ENCODE results near the gene TENT5C.

TENT5C gene

DNA sequence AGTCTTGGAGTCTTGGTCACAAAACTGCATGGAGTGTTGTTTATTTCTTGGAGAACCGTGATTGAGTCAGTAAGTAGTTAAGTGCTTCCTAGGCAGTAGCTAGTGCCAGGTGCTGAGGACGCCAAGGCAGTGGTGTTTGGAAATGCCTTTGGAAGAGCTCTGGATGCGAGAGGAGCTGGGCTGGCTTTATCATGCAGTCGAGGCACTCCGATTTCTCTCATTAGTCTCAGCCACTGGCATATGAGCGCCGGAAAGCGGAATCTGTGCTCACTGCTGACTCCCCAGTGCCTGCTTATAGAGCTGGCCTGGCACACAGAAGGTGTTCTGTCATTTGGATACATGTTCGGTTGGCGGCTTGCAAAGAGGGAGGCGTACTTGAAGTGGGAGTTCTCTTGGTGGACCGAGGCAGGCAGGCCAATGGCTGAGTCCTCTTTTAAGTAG, 3.6 kb downstream of the TENT5C start:
- no peaks in the 10 kb centered on the region for H3K9me3 ChIP-seq (ENCODE audit: control insufficient read depth, insufficient read depth, low read depth, low read length)
- ChIA-PET POLR2A (no interaction called here), CTCF (interaction anchor here (0.5 to 1.2 kb wide), 3 partner anchors 97 to 149 kb away, joined by 3 to 7 read pairs (median 4); no protein-coding TSS in a partner anchor)
- no peak overlapping the region for H3K4me3 ChIP-seq (ENCODE audit: low read depth, low read length)
- TF ChIP-seq ZNF302 (tag by site-specific recombination; IDR thresholded peaks at IDR 0.05; ENCODE audit: low read depth) (no peak), OSR2 (tag by site-specific recombination; IDR thresholded peaks at IDR 0.05) (peak; percentile 39; the same call in 1 of the 2 replicates)
- peaks cover 8% of the 10 kb centered on the region; the same call in 1 of the 2 replicates for H3K4me1 ChIP-seq (ENCODE audit: control insufficient read depth, insufficient read depth, low read length)
- H3K36me3 ChIP-seq (ENCODE audit: control insufficient read depth in 2 of 2, insufficient read depth in 1 of 2, low read length in 2 of 2): no peaks in the 10 kb centered on the region
- H3K27ac ChIP-seq (ENCODE audit: extremely low read depth, low read depth, low read length): no peak overlapping the region

DNA sequence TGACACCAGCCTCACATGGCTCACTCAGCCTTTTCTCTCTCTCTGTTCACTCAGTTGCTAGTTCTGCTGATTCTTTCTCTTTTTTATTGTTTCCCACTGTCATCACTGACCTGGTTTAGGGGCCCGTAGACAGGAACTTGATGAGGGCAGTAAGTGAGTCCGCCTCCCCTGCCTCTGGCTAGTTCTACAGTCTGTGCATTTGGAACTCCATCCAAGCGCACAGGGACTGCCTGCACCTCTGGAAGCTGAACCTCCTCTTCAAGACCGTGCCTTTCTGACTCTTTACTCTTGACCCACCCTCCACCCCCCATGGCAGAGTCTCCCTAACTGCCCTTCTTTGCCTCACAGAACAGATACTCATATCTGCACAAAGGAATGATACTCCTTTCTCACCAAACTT, 4.2 kb downstream of the TENT5C start:
- Histone ChIP-seq H3K36me3 (ENCODE audit: control insufficient read depth in 2 of 2, insufficient read depth in 1 of 2, low read length in 2 of 2) (no peaks in the 10 kb centered on the region), H3K4me1 (ENCODE audit: control insufficient read depth, insufficient read depth, low read length) (peaks cover 3% of the 10 kb centered on the region; the same call in 1 of the 2 replicates), H3K4me3 (ENCODE audit: low read depth, low read length) (no peak overlapping the region), H3K9me3 (ENCODE audit: control insufficient read depth, insufficient read depth, low read depth, low read length) (no peaks in the 10 kb centered on the region), H3K27ac (ENCODE audit: extremely low read depth, low read depth, low read length) (no peak overlapping the region)
- TF ChIP-seq, protein P1, sequence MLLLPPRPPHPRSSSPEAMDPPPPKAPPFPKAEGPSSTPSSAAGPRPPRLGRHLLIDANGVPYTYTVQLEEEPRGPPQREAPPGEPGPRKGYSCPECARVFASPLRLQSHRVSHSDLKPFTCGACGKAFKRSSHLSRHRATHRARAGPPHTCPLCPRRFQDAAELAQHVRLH (tag by site-specific recombination; IDR thresholded peaks at IDR 0.05): no peak
- TF ChIP-seq BCL6B (tag by site-specific recombination; IDR thresholded peaks at IDR 0.05): no peak
- TF ChIP-seq ZNF596 (tag by site-specific recombination; IDR thresholded peaks at IDR 0.05): no peak
- no peak for TF ChIP-seq ZBTB49 (tag by site-specific recombination; IDR thresholded peaks at IDR 0.05; ENCODE audit: low read depth)
- TF ChIP-seq KLF17 (tag by site-specific recombination; IDR thresholded peaks at IDR 0.05): no peak
- no peak for TF ChIP-seq ZNF792 (tag by site-specific recombination; IDR thresholded peaks at IDR 0.05)
- no peak for TF ChIP-seq MEIS1 (CRISPR knock-in tag; IDR thresholded peaks at IDR 0.05; ENCODE audit: borderline replicate concordance)
- no peak for TF ChIP-seq ZNF530 (tag by site-specific recombination; IDR thresholded peaks at IDR 0.05; ENCODE audit: low read depth)
- TF ChIP-seq ZNF184 (tag by site-specific recombination; IDR thresholded peaks at IDR 0.05): no peak
- TF ChIP-seq ZNF549 (tag by site-specific recombination; IDR thresholded peaks at IDR 0.05): no peak
- TF ChIP-seq ZNF785 (tag by site-specific recombination; IDR thresholded peaks at IDR 0.05): no peak
- no peak for TF ChIP-seq ZNF114 (tag by site-specific recombination; IDR thresholded peaks at IDR 0.05)
- ChIA-PET POLR2A (no interaction called here), CTCF (interaction anchor here (0.9 to 1.2 kb wide), 2 partner anchors 145 to 149 kb away, joined by 3 to 7 read pairs; no protein-coding TSS in a partner anchor)

DNA sequence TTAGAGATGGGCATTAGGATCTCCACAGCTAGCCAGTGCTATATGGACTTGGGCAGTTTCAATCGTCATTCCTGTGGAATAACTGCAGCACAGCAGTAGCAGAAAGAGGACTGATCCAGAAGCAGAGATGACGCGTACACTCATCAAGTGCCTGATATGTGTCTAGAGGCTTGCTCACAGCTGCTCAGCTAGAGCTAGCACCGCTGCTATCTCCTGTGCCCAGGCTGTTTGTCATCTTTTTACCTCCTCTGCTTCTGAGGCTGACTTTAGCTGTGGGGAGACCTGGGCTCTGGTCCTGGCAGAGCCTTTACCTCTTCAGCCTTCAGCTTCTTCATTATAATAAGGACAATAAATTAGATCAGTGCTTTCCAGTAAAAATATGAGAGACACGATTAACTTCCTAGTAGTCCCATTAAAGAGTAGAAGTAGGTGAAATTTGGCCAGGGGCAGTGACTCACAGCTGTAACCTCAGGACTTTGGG, 5.3 kb downstream of the TENT5C start:
- peaks cover 3% of the 10 kb centered on the region; the same call in 1 of the 2 replicates for H3K4me1 ChIP-seq (ENCODE audit: control insufficient read depth, insufficient read depth, low read length)
- POLR2A ChIA-PET: no interaction called here

More for the DNA sequence above, 5.3 kb downstream of the TENT5C start:
- Histone ChIP-seq H3K9me3 (ENCODE audit: control insufficient read depth, insufficient read depth, low read depth, low read length) (no peaks in the 10 kb centered on the region), H3K36me3 (ENCODE audit: control insufficient read depth in 2 of 2, insufficient read depth in 1 of 2, low read length in 2 of 2) (no peaks in the 10 kb centered on the region), H3K4me3 (ENCODE audit: low read depth, low read length) (no peak overlapping the region), H3K27ac (ENCODE audit: extremely low read depth, low read depth, low read length) (no peak overlapping the region)
- CTCF ChIA-PET: interaction anchor here (0.6 to 1.4 kb wide), 4 partner anchors 11 to 1665 kb away, joined by 3 to 5 read pairs (median 4); no protein-coding TSS in a partner anchor
- peak; percentile 53; the same call in 1 of the 2 replicates for TF ChIP-seq OSR2 (tag by site-specific recombination; IDR thresholded peaks at IDR 0.05)
- TF ChIP-seq, protein P1 (tag by site-specific recombination; IDR thresholded peaks at IDR 0.05): no peak

Measured in HEK293 (cell line).